22Rv1 (cell line): ENCODE measurements around the gene PLAAT3.
"Not testable (repeated sequence)": the region's sequence is repeated elsewhere in the genome, so short reads cannot be mapped to it uniquely, and the experiment has no call there.

Source experiments
- H3K27ac ChIP-seq: fragments of 450-650 bp; 2 replicates; pipeline ENCODE4 v1.5.1; 2017
- ZFX ChIP-seq: fragments of 450-650 bp; IDR thresholded peaks from 2 replicates; pipeline ENCODE4 v1.6.1; 2017; ENCODE audit warnings: antibody characterized with exemption, borderline replicate concordance
- TF ChIP-seq, protein P1 (sequence below): fragments of 450-650 bp; IDR thresholded peaks from 2 replicates; pipeline ENCODE4 v1.5.1; 2017; ENCODE audit warnings: mild to moderate bottlenecking

Gene PLAAT3

DNA sequence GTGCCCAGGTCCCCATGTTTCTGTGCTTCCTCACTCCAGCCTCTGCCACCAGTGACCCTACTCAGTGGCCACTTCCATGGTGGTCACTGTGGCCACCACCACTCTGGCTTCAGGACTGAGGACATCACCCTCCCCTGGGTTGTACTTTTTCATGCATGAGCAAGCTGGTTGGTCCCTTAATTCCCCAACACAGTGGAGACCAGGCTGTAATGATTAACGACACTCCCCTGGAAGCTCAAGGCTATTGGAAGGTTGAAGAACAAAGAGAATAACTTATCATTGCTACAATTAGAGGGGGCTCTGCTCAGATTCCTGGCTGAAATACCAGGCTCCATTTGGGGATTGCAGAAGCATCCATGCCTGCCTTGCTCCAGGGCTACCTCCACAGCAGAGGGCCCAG lies 67.2 kb downstream of the PLAAT3 start:
- TF ChIP-seq, protein P1, sequence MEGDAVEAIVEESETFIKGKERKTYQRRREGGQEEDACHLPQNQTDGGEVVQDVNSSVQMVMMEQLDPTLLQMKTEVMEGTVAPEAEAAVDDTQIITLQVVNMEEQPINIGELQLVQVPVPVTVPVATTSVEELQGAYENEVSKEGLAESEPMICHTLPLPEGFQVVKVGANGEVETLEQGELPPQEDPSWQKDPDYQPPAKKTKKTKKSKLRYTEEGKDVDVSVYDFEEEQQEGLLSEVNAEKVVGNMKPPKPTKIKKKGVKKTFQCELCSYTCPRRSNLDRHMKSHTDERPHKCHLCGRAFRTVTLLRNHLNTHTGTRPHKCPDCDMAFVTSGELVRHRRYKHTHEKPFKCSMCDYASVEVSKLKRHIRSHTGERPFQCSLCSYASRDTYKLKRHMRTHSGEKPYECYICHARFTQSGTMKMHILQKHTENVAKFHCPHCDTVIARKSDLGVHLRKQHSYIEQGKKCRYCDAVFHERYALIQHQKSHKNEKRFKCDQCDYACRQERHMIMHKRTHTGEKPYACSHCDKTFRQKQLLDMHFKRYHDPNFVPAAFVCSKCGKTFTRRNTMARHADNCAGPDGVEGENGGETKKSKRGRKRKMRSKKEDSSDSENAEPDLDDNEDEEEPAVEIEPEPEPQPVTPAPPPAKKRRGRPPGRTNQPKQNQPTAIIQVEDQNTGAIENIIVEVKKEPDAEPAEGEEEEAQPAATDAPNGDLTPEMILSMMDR: no peak
- TF ChIP-seq ZFX: no peak
- H3K27ac ChIP-seq: no peak overlapping the region

DNA sequence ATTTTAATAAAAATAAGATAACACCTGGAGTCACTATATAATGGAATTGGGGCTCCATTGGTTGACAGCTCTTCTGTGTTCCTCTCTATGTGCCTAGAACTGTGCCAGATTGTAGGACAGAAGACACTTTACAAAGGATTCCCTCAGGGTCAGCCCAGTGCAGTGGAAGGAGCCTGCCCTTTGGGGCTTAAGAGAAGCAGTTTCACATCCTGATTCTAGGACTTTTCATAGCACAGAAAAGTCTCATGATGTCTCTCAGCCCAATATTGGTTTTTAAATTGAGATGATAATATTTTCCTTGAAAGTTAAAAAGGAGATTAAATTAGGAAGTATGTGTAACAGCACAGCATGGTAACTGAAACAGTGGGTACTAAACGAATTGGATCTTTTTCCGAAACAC lies 70.5 kb downstream of the PLAAT3 start:
- H3K27ac ChIP-seq: no peak overlapping the region
- TF ChIP-seq, protein P1: no peak
- TF ChIP-seq ZFX: no peak

- not testable (repeated sequence) for H3K27ac ChIP-seq
These were observed 71.7 kb downstream of the PLAAT3 start for GRCh38 chr11:63542506-63542905.

GRCh38 chr11:63537293-63538101 lies 76.7 kb downstream of the PLAAT3 start:
- TF ChIP-seq ZFX: no peak
- TF ChIP-seq, protein P1: no peak
- H3K27ac ChIP-seq: no peak overlapping the region

DNA sequence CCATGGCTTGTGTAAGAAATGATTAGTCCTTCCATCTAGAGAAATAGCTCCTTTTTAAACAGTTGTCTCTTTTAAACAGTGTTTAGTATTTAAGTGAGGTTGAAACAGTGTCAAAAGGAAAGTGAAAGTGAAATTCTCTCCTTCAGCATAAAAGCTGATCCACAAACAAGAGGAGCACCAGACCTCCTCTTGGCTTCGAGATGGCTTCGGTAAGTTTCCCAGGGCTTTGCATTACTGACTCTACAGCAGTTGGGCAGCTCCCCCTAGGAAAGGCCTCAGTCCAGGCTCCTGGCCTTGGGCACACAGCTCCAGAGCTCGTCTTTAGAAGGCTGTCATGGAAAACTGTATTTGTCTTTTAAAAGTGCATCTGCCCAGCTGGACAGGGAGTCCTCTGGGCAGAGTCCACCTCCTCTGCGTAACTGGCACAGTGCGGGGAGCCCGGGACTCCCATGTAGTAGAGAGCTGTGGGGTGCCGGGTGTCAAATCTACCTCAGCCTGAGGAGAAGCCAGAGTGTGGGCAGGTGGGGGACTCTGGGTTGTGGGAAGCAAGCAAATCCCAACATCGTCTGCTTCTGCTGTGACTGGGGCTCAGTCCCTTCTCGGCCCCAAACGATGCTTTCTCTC lies 77.5 kb downstream of the PLAAT3 start, which contains the start of gene PLAAT4:
TSS of gene PLAAT4 (plus strand) at position 140 of the 624 bp plus-strand sequence. CDS start at position 201, 61 bp downstream.
- no peak for TF ChIP-seq ZFX
- TF ChIP-seq, protein P1: no peak
- H3K27ac ChIP-seq: no peak within 1 kb of the TSS

DNA sequence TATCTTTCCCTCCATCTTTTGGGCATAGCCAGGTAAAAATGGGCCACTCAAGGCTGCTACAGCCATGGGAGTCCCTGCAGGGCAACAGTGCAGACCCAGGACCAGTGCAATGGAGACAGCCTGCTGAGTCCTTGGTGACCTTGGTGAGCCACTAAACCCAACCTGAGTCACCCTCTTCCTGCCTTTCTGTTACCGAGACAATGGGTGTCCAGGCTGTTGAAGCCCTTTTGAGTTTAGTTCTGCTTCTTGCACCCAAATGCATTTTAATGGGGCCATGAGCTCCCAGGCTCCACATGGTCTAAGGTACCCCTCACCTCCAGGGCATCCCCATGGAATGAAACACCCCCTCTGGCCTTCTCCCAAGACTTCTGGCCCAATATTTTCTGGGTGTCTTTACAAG lies 78.5 kb downstream of the PLAAT3 start:
- no peak overlapping the region for H3K27ac ChIP-seq
- TF ChIP-seq, protein P1: no peak
- TF ChIP-seq ZFX: no peak

- H3K27ac ChIP-seq: no peak overlapping the region
- no peak for TF ChIP-seq ZFX
- TF ChIP-seq, protein P1: no peak
These were observed 79.3 kb downstream of the PLAAT3 start for GRCh38 chr11:63534895-63535461.
